H9 (cell line): ENCODE data around the gene NSG1. TPM values are rescaled to one million over a fixed set of nuclear protein-coding genes. Genes with fewer than 3 reads are reported as not detected.

Experiments used
- DNase-seq: peaks from one replicate; pipeline ENCODE4 v3.0.0-alpha.2; 2017
- H2AFZ ChIP-seq: one replicate; pipeline ENCODE4 v1.6.1; 2013; ENCODE audit warnings: mild to moderate bottlenecking, low read length, control low read depth, moderate library complexity
- H2AK5ac ChIP-seq: 2 replicates; pipeline ENCODE4 v1.6.1; 2013; ENCODE audit warnings: low read length, control low read depth, mixed read lengths; ENCODE audit not compliant: insufficient read length
- H2BK120ac ChIP-seq: one replicate; pipeline ENCODE4 v1.6.1; 2013; ENCODE audit warnings: low read depth, mild to moderate bottlenecking, low read length, control low read depth, inconsistent platforms; ENCODE audit not compliant: poor library complexity, severe bottlenecking
- H2BK12ac ChIP-seq: 2 replicates; pipeline ENCODE4 v1.6.1; 2013; ENCODE audit warnings: low read length, control low read depth, mixed read lengths, low read depth; ENCODE audit not compliant: insufficient read length
- H2BK15ac ChIP-seq: 2 replicates; pipeline ENCODE4 v1.6.1; 2013; ENCODE audit warnings: low read depth, low read length, control low read depth
- H2BK20ac ChIP-seq: one replicate; pipeline ENCODE4 v1.6.1; 2013; ENCODE audit warnings: low read depth, mild to moderate bottlenecking, low read length, control low read depth, inconsistent platforms; ENCODE audit not compliant: poor library complexity, severe bottlenecking
- H2BK5ac ChIP-seq: 2 replicates; pipeline ENCODE4 v1.6.1; 2013; ENCODE audit warnings: low read length, control low read depth, mixed read lengths; ENCODE audit not compliant: insufficient read length
- H3K14ac ChIP-seq: 2 replicates; pipeline ENCODE4 v1.6.1; 2013; ENCODE audit warnings: low read length, control low read depth; ENCODE audit not compliant: insufficient read depth
- H3K18ac ChIP-seq: 2 replicates; pipeline ENCODE4 v1.6.1; 2013; ENCODE audit warnings: low read depth, mild to moderate bottlenecking, mixed read lengths, low read length, control low read depth; ENCODE audit not compliant: insufficient read length
- H3K23ac ChIP-seq: 2 replicates; pipeline ENCODE4 v1.6.1; 2013; ENCODE audit warnings: low read length, control low read depth, mixed read lengths, low read depth; ENCODE audit not compliant: insufficient read length
- H3K23me2 ChIP-seq: 2 replicates; pipeline ENCODE4 v1.6.1; 2013; ENCODE audit warnings: low read depth, mild to moderate bottlenecking, mixed read lengths, low read length, control low read depth; ENCODE audit not compliant: insufficient read length, poor library complexity, severe bottlenecking
- H3K27ac ChIP-seq: 2 replicates; pipeline ENCODE4 v1.5.1; 2013; ENCODE audit warnings: low read length, control low read depth, mixed read lengths, low read depth; ENCODE audit not compliant: insufficient read length
- H3K27me3 ChIP-seq: 2 replicates; pipeline ENCODE4 v1.6.1; 2013; ENCODE audit warnings: low read length, control low read depth, inconsistent platforms; ENCODE audit not compliant: insufficient read depth
- H3K4ac ChIP-seq: 2 replicates; pipeline ENCODE4 v1.6.1; 2013; ENCODE audit warnings: low read depth, mild to moderate bottlenecking, control low read depth, inconsistent platforms, low read length, moderate library complexity
- H3K4me1 ChIP-seq: 2 replicates; pipeline ENCODE4 v1.6.1; 2013; ENCODE audit warnings: low read length, control low read depth, inconsistent platforms; ENCODE audit not compliant: insufficient read depth
- H3K4me2 ChIP-seq: 2 replicates; pipeline ENCODE4 v1.6.1; 2013; ENCODE audit warnings: low read length, control low read depth, mixed read lengths; ENCODE audit not compliant: insufficient read length, insufficient read depth
- H3K56ac ChIP-seq: 2 replicates; pipeline ENCODE4 v1.6.1; 2013; ENCODE audit warnings: low read depth, mild to moderate bottlenecking, mixed read lengths, low read length, control low read depth; ENCODE audit not compliant: insufficient read length
- H3K79me1 ChIP-seq: 2 replicates; pipeline ENCODE4 v1.6.1; 2013; ENCODE audit warnings: low read depth, mild to moderate bottlenecking, moderate library complexity, low read length, control low read depth, inconsistent platforms; ENCODE audit not compliant: insufficient read depth, poor library complexity, severe bottlenecking
- H3K79me2 ChIP-seq: 2 replicates; pipeline ENCODE4 v1.6.1; 2013; ENCODE audit warnings: low read length, control low read depth, inconsistent platforms; ENCODE audit not compliant: insufficient read depth
- H3K9ac ChIP-seq: 2 replicates; pipeline ENCODE4 v1.6.1; 2013; ENCODE audit warnings: low read length, control low read depth, mixed read lengths; ENCODE audit not compliant: insufficient read length; ENCODE audit errors: extremely low read depth
- H3K9me3 ChIP-seq: one replicate; pipeline ENCODE4 v1.6.1; 2013; ENCODE audit warnings: low read depth, low read length, inconsistent platforms; ENCODE audit not compliant: control insufficient read depth
- H3T11ph ChIP-seq: one replicate; pipeline ENCODE4 v1.6.1; 2013; ENCODE audit warnings: mild to moderate bottlenecking, low read length, control low read depth, inconsistent platforms
- H4K20me1 ChIP-seq: one replicate; pipeline ENCODE4 v1.6.1; 2013; ENCODE audit not compliant: control insufficient read depth, insufficient read length, insufficient read depth
- H4K5ac ChIP-seq: 2 replicates; pipeline ENCODE4 v1.6.1; 2013; ENCODE audit warnings: low read depth, mild to moderate bottlenecking, mixed read lengths, low read length, control low read depth; ENCODE audit not compliant: insufficient read length
- H4K8ac ChIP-seq: replicated peaks from 2 replicates; pipeline ENCODE4 v1.6.1; 2013; ENCODE audit warnings: low read length, control low read depth, mixed read lengths, low read depth; ENCODE audit not compliant: insufficient read length
- H4K91ac ChIP-seq: 2 replicates; pipeline ENCODE4 v1.6.1; 2013; ENCODE audit warnings: low read depth, mild to moderate bottlenecking, moderate library complexity, mixed read lengths, low read length, control low read depth; ENCODE audit not compliant: insufficient read length
- H3K27ac Mint-ChIP-seq, 3 experiments: 2 replicates in 2 of 3; 3 replicates in 1 of 3; pipeline ENCODE4 v1.8.0; 2020 to 2021; ENCODE audit warnings: mixed read lengths in 3 of 3, mild to moderate bottlenecking in 1 of 3, moderate library complexity in 1 of 3
- H3K27me3 Mint-ChIP-seq: 2 replicates; pipeline ENCODE4 v1.8.0; 2021; ENCODE audit warnings: low read depth, mild to moderate bottlenecking, moderate library complexity, mixed read lengths
- H3K36me3 Mint-ChIP-seq, 3 experiments: 2 replicates in 2 of 3; 3 replicates in 1 of 3; pipeline ENCODE4 v1.8.0; 2020 to 2021; ENCODE audit warnings: low read depth in 3 of 3, mixed read lengths in 3 of 3; ENCODE audit not compliant: insufficient read depth in 1 of 3
- H3K4me1 Mint-ChIP-seq, 2 experiments: 2 replicates each; pipeline ENCODE4 v1.8.0; 2020; ENCODE audit warnings: mixed read lengths in 2 of 2
- H3K4me3 Mint-ChIP-seq, 2 experiments: 2 replicates in 1 of 2; 3 replicates in 1 of 2; pipeline ENCODE4 v1.8.0; 2020 to 2021; ENCODE audit warnings: mild to moderate bottlenecking in 2 of 2, mixed read lengths in 2 of 2, moderate library complexity in 1 of 2
- H3K9me3 Mint-ChIP-seq, 2 experiments: 2 replicates in 1 of 2; 3 replicates in 1 of 2; pipeline ENCODE4 v1.8.0; 2020; ENCODE audit warnings: mild to moderate bottlenecking in 2 of 2, mixed read lengths in 2 of 2, moderate library complexity in 1 of 2
- WGBS: extraction: QIAGEN DNeasy Blood & Tissue Kit; methylation state at CpG from one replicate; pipeline ENCODE4 v1.1.7; 2013; ENCODE audit warnings: missing lambda C conversion rate, low lambda C conversion rate, mixed read lengths; ENCODE audit not compliant: insufficient read length; ENCODE audit errors: extremely low coverage; 5-methylcytosine and 5-hydroxymethylcytosine counted together
- total RNA-seq: library from RNA; stranded (reverse); gene quantifications from 2 replicates; pipeline ENCODE4 v1.2.1, GENCODE V29; 2021
- TF ChIP-seq, protein P1 (sequence below): fragments of 200-600 bp; sonication (generic); conservative IDR thresholded peaks from 3 replicates; pipeline ENCODE4 v1.8.0; 2021; ENCODE audit warnings: antibody characterized with exemption, mild to moderate bottlenecking

The NSG1 gene
- total RNA-seq, 1 experiment from 2014 or later = 9.3 TPM

DNA sequence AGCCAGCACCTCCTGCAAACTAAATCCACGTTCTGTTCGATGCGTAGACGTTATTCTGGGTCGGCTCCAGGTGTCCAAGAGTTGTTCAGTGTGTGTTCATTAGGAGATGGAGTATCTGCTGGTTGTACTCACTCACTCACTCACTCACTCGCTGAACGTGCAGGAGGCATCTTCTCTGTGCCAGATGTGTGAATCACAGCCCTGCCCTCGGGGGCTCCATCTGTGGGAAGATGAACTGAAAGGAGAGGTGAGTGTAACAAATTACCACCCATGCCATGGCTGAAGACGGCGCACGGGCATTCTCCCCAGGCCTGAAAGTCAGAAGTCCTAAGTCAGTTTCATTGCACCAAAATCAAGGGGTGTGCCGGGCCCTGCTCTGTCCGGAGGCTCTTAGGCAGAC, 16.1 kb downstream of the NSG1 start:
- H3K56ac ChIP-seq = no peak overlapping the region
- no peak overlapping the region for H2BK5ac ChIP-seq
- no peak overlapping the region for H2BK120ac ChIP-seq
- no peak overlapping the region for H2BK15ac ChIP-seq
- H3K27me3 Mint-ChIP-seq = peaks cover 7% of the 10 kb centered on the region
- DNase-seq = no peak
- no peak overlapping the region for H3K23ac ChIP-seq
- H3K9me3 Mint-ChIP-seq = peaks cover 0 to 2% of the 10 kb centered on the region in 2 experiments; a peak in 2 of 5 replicates
- no peak overlapping the region for H2BK20ac ChIP-seq
- no peaks in the 10 kb centered on the region for H3K27me3 ChIP-seq
- H3K27ac Mint-ChIP-seq = no peak overlapping the region
- TF ChIP-seq, protein P1, sequence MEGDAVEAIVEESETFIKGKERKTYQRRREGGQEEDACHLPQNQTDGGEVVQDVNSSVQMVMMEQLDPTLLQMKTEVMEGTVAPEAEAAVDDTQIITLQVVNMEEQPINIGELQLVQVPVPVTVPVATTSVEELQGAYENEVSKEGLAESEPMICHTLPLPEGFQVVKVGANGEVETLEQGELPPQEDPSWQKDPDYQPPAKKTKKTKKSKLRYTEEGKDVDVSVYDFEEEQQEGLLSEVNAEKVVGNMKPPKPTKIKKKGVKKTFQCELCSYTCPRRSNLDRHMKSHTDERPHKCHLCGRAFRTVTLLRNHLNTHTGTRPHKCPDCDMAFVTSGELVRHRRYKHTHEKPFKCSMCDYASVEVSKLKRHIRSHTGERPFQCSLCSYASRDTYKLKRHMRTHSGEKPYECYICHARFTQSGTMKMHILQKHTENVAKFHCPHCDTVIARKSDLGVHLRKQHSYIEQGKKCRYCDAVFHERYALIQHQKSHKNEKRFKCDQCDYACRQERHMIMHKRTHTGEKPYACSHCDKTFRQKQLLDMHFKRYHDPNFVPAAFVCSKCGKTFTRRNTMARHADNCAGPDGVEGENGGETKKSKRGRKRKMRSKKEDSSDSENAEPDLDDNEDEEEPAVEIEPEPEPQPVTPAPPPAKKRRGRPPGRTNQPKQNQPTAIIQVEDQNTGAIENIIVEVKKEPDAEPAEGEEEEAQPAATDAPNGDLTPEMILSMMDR = no peak
- no peak overlapping the region for H3T11ph ChIP-seq
- no peak overlapping the region for H3K4me3 Mint-ChIP-seq
- H3K4ac ChIP-seq = no peak overlapping the region
- H2AK5ac ChIP-seq = no peak overlapping the region
- no peak overlapping the region for H2AFZ ChIP-seq
- no peaks in the 10 kb centered on the region for H4K20me1 ChIP-seq
- no peak overlapping the region for H3K27ac ChIP-seq
- no peak overlapping the region for H3K9ac ChIP-seq
- no peak overlapping the region for H2BK12ac ChIP-seq
- no peaks in the 10 kb centered on the region for H3K79me1 ChIP-seq
- H3K4me2 ChIP-seq = no peak overlapping the region
- no peak overlapping the region for H4K8ac ChIP-seq
- H3K9me3 ChIP-seq = no peaks in the 10 kb centered on the region
- peaks cover 0 to 13% (median 7%) of the 10 kb centered on the region in 3 experiments; a peak in 3 of 7 replicates for H3K36me3 Mint-ChIP-seq
- no peaks in the 10 kb centered on the region for H3K4me1 ChIP-seq
- H3K4me1 Mint-ChIP-seq = peaks cover 8 to 13% of the 10 kb centered on the region in 2 experiments
- WGBS = no CpG with 5 or more reads among the region's 13 CpGs
- H3K23me2 ChIP-seq = no peaks in the 10 kb centered on the region
- H4K91ac ChIP-seq = no peak overlapping the region
- no peaks in the 10 kb centered on the region for H3K79me2 ChIP-seq
- no peak overlapping the region for H3K14ac ChIP-seq
- no peak overlapping the region for H4K5ac ChIP-seq
- H3K18ac ChIP-seq = no peak overlapping the region
